Testis (tissue), 3 donors: ENCODE data around the gene LAMB4. TPM values are rescaled to one million over a fixed set of nuclear protein-coding genes. Genes with fewer than 3 reads are reported as not detected.

Experiments
- DNase-seq: peaks from one replicate; pipeline ENCODE4 v3.0.0-alpha.2; 2019
- H3K27ac ChIP-seq, 2 donors: fragments of 200-600 bp; sonication (generic); one replicate each; pipeline ENCODE4 v1.5.1; 2019
- H3K27me3 ChIP-seq: fragments of 200-600 bp; sonication (generic); one replicate; pipeline ENCODE4 v1.5.1; 2019
- H3K36me3 ChIP-seq: fragments of 200-600 bp; sonication (generic); one replicate; pipeline ENCODE4 v1.5.1; 2017; ENCODE audit warnings: low read depth; ENCODE audit errors: missing control alignments
- H3K4me1 ChIP-seq: fragments of 200-600 bp; sonication (generic); one replicate; pipeline ENCODE4 v1.5.1; 2019
- H3K4me3 ChIP-seq, 2 donors: fragments of 200-600 bp; sonication (generic); one replicate each; pipeline ENCODE4 v1.5.1; 2017 to 2019
- H3K9me3 ChIP-seq: fragments of 200-600 bp; sonication (generic); one replicate; pipeline ENCODE4 v1.5.1; 2017
- POLR2A ChIP-seq: fragments of 450-650 bp; IDR thresholded peaks from one replicate; pipeline ENCODE4 v1.6.1; 2017; ENCODE audit warnings: antibody characterized with exemption, mild to moderate bottlenecking, moderate library complexity
- WGBS, 2 donors: methylation state at CpG; one replicate each; pipeline ENCODE4 v1.1.5; 2018; 5-methylcytosine and 5-hydroxymethylcytosine counted together
- intact Hi-C: fragments of 100-400 bp; cut with DNase I; formaldehyde crosslinking; loops from one replicate; pipeline ENCODE4 v1.15.1; 2023; ENCODE audit warnings: low total_unique reads
- polyA plus RNA-seq: library from polyadenylated mRNA; stranded (reverse); fragments of 350-450 nt; fragmentation: Illumina TruSeq; extraction: RNeasy Lipid Tissue Mini Kit (QIAGEN cat#74804); gene quantifications from one replicate; pipeline ENCODE4 v1.2.3, GENCODE V29; 2014; ENCODE audit warnings: low read depth, low replicate concordance; ENCODE audit not compliant: insufficient read depth
- total RNA-seq, 2 donors: library from RNA; depleted of rRNA; stranded (reverse); fragments of >200 nt; gene quantifications; one replicate each; pipeline ENCODE4 v1.2.3, GENCODE V29; 2016
- TF ChIP-seq, protein P1 (sequence below), 3 experiments: fragments of 450-650 bp in 2 of 3; fragments of 200-600 bp in 1 of 3; sonication (generic) in 1 of 3; IDR thresholded peaks; one replicate each; pipeline ENCODE4 v1.5.1; 2016 to 2019; ENCODE audit warnings: antibody characterized with exemption in 3 of 3, mild to moderate bottlenecking in 2 of 3, moderate library complexity in 1 of 3

Gene LAMB4
- total and polyA plus RNA-seq, 3 donors from 2014 or later, result 2.8 to 3.1 (median 3.0) TPM

DNA sequence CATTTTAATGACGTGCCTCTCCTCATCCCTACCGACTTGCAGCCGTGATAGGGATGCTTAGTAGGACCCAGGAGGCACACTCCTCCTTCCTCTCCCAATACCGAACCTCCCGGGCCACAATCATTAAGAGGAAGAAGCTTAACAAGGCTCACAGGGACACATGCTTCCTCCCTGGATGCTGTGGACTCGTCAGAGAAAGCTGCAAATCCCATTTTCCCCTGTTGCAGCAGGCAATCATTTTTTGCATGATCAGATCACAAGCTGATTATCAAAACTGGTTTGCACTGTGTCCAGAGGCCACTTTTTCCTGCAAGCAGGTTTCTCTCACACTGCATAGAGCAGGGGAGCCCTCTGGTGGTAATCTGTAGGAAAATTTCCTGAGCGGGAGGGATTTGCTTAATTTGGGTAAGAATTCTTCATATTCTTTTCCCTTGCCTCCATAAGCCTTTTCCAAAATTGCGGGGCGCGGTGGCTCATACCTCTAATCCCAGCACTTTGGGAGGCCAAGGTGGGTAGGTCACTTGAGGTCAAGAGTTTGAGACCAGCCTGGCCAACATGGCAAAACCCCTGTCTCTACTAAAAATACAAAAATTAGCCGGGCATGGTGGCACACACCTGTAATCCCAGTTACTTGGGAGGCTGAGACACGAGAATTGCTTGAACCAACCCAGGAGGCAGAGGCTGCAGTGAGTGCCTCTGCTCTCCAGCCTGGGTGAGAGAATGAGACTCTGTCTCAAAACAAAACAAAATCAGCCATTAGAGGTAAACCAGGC, 16.1 kb upstream of the LAMB4 start:
- Histone ChIP-seq H3K27ac (no peak overlapping the region), H3K27me3 (no peaks in the 10 kb centered on the region), H3K4me3 (no peak overlapping the region), H3K9me3 (no peaks in the 10 kb centered on the region), H3K36me3 (no peaks in the 10 kb centered on the region), H3K4me1 (no peaks in the 10 kb centered on the region)
- TF ChIP-seq, protein P1, sequence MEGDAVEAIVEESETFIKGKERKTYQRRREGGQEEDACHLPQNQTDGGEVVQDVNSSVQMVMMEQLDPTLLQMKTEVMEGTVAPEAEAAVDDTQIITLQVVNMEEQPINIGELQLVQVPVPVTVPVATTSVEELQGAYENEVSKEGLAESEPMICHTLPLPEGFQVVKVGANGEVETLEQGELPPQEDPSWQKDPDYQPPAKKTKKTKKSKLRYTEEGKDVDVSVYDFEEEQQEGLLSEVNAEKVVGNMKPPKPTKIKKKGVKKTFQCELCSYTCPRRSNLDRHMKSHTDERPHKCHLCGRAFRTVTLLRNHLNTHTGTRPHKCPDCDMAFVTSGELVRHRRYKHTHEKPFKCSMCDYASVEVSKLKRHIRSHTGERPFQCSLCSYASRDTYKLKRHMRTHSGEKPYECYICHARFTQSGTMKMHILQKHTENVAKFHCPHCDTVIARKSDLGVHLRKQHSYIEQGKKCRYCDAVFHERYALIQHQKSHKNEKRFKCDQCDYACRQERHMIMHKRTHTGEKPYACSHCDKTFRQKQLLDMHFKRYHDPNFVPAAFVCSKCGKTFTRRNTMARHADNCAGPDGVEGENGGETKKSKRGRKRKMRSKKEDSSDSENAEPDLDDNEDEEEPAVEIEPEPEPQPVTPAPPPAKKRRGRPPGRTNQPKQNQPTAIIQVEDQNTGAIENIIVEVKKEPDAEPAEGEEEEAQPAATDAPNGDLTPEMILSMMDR (IDR thresholded peaks at IDR 0.05), result peak; percentile 73 to 84 (median 84)
- no peak for TF ChIP-seq POLR2A
- DNase-seq, result peak; percentile 64
- intact Hi-C loops, result no loop called here
- 22 to 28% methylated on average over 12 of the region's 12 CpGs for WGBS, 2 donors

DNA sequence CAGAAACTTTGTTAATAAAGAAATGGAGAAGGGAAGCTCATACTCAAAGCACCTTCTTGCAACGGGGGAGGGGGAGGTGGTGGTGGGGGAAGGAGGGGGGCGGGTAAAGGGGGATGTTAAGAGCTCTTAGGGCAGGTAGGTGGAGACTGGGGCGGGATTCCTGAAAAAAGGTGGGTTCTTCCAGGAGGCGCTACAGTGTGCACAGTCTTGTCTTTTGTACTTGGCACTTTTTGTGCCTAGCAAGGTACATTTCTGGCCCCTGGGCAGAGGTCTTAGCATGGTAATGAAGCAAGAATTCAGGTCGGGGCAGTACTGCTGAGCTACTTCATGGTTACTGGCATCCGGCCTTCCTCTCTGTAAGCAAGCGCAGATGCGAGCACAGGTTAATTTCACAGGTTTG, 15.2 kb upstream of the LAMB4 start:
- H3K9me3 ChIP-seq, result no peaks in the 10 kb centered on the region
- DNase-seq, result no peak
- TF ChIP-seq POLR2A, result no peak
- TF ChIP-seq, protein P1 (IDR thresholded peaks at IDR 0.05), result no peak
- H3K4me3 ChIP-seq, result no peak overlapping the region
- no peaks in the 10 kb centered on the region for H3K27me3 ChIP-seq
- WGBS, 2 donors, result 79 to 80% methylated on average over 8 of the region's 8 CpGs
- intact Hi-C loops, result no loop called here
- H3K27ac ChIP-seq, result no peak overlapping the region
- no peaks in the 10 kb centered on the region for H3K4me1 ChIP-seq
- H3K36me3 ChIP-seq, result no peaks in the 10 kb centered on the region

DNA sequence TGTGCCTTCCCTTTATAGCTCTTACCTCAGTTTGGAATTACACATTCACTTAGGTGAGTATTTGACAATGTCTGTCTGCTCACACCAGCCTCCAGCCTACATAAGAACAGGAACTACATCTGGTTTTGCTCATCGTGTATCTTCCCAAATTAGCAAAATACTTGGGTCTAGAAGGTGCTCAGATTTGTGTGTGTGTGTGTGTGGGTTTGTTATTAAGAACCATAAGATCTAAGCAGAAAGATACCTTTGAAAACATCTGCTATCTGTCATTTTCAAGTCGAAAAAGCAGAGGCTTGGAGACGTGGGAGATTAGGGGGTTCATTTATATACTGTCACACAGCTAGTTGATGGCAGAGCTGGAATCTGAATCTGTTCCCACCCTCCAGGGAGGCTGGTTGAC, 14.8 kb upstream of the LAMB4 start:
- DNase-seq, result no peak
- 59 to 71% methylated on average over 3 of the region's 3 CpGs for WGBS, 2 donors
- no peaks in the 10 kb centered on the region for H3K27me3 ChIP-seq
- H3K36me3 ChIP-seq, result no peaks in the 10 kb centered on the region
- no peaks in the 10 kb centered on the region for H3K9me3 ChIP-seq
- no peak overlapping the region for H3K27ac ChIP-seq
- no peak for TF ChIP-seq POLR2A
- TF ChIP-seq, protein P1 (IDR thresholded peaks at IDR 0.05), result no peak
- intact Hi-C loops, result no loop called here
- no peaks in the 10 kb centered on the region for H3K4me1 ChIP-seq
- no peak overlapping the region for H3K4me3 ChIP-seq

DNA sequence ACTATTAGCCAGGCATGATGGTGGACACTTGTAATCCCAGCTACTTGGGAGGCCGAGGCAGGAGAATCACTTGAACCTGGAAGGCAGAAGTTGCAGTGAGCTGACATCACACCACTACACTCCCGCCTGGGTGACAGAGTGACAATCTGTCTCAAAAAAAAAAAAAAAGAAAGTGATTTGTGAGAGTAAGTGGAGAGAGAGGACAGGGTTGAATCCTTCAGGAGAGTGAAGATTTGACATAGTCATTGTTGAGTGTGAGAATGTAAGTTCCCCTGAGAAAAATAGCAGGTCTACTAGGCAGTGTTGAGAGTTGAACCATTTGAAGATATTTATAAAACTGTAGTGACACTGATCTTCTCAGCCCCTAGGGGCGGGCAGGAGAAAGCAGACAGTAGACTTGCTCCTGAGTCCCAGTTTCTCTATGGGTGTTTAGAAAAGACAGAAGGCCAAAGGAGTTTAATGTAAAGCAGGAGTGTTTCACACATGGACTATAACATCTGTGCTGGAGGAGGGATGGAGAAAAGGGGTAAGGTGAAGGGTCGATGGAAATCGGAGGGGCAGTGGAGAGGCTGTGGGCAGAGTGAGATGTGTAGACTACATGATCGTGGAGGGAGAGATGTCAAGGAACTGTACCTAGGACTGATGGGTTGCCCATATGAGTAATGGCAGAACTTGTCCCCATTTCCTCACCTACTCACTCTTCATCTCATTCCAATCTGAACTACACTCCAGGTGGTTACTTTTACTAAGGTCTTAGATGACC, 13.7 kb upstream of the LAMB4 start:
- WGBS, 2 donors, result 94 to 97% methylated on average over 6 of the region's 6 CpGs
- Histone ChIP-seq H3K4me3 (no peak overlapping the region), H3K27me3 (no peaks in the 10 kb centered on the region), H3K27ac (no peak overlapping the region), H3K36me3 (no peaks in the 10 kb centered on the region), H3K4me1 (no peaks in the 10 kb centered on the region), H3K9me3 (no peaks in the 10 kb centered on the region)
- intact Hi-C loops, result no loop called here
- DNase-seq, result no peak
- TF ChIP-seq POLR2A, result no peak
- TF ChIP-seq, protein P1 (IDR thresholded peaks at IDR 0.05), result no peak
